MCF 10A (cell line): ENCODE results near the gene MINK1. TPM values are rescaled to one million over a fixed set of nuclear protein-coding genes. Genes with fewer than 3 reads are reported as not detected.
A peak's percentile ranks its signal among the peaks of the same experiment; 100 is the strongest.

Source experiments
- BruUV-seq: library from RNA; stranded (reverse); fragments of 400-500 nt; replicated peaks from 2 replicates; lab custom pipeline; 2021; lab: Mats Ljungman, UMichigan
- CTCF ChIA-PET: fragments of 300-600 bp; sonication (Branson Sonifier 250); formaldehyde crosslinking; extraction: SDS; loops from one replicate; lab custom pipeline; 2021; ENCODE audit warnings: antibody characterized with exemption, inconsistent platforms; lab: Yijun Ruan, JAX
- POLR2A ChIA-PET: fragments of 300-600, 350-650 bp; sonication (Branson Sonifier 250); formaldehyde crosslinking; extraction: SDS; loops from one replicate; lab custom pipeline; 2020; ENCODE audit warnings: antibody characterized with exemption, inconsistent platforms; lab: Yijun Ruan, JAX
- DNase-seq: peaks from one replicate; pipeline ENCODE4 v3.0.0-alpha.2; 2018; ENCODE audit not compliant: unreplicated experiment
- H3K27ac Mint-ChIP-seq: one replicate; pipeline ENCODE4 v1.8.0; 2022; ENCODE audit warnings: mild to moderate bottlenecking, low read depth, mixed read lengths; ENCODE audit not compliant: unreplicated experiment
- H3K27me3 Mint-ChIP-seq: one replicate; pipeline ENCODE4 v1.8.0; 2022; ENCODE audit warnings: mixed read lengths; ENCODE audit not compliant: insufficient read depth, unreplicated experiment
- H3K36me3 Mint-ChIP-seq: one replicate; pipeline ENCODE4 v1.8.0; 2022; ENCODE audit warnings: mild to moderate bottlenecking, moderate library complexity, mixed read lengths; ENCODE audit not compliant: insufficient read depth, unreplicated experiment
- H3K4me1 Mint-ChIP-seq: one replicate; pipeline ENCODE4 v1.8.0; 2022; ENCODE audit warnings: mixed read lengths; ENCODE audit not compliant: insufficient read depth, unreplicated experiment
- H3K4me3 Mint-ChIP-seq: one replicate; pipeline ENCODE4 v1.8.0; 2022; ENCODE audit warnings: mild to moderate bottlenecking, moderate library complexity, mixed read lengths; ENCODE audit not compliant: unreplicated experiment
- H3K9me3 Mint-ChIP-seq: one replicate; pipeline ENCODE4 v1.8.0; 2022; ENCODE audit warnings: mixed read lengths; ENCODE audit not compliant: unreplicated experiment
- CTCF ChIP-seq: fragments of 200-600 bp; IDR thresholded peaks from one replicate; pipeline ENCODE4 v1.8.0; 2022; ENCODE audit warnings: antibody characterized with exemption, mild to moderate bottlenecking; ENCODE audit not compliant: unreplicated experiment
- intact Hi-C: fragments of 100-400 bp; cut with micrococcal nuclease; formaldehyde crosslinking; loops from 2 replicates; pipeline ENCODE4 v1.14.1; 2022
- total RNA-seq: library from RNA; stranded (reverse); gene quantifications from 2 replicates; pipeline ENCODE4 v1.2.3, GENCODE V29; 2022

Gene MINK1
- total RNA-seq, 1 experiment from 2014 or later, result 124 TPM

GRCh38 chr17:4839965-4840892 is 7.1 kb downstream of the MINK1 start:
- intact Hi-C loops, result no loop called here
- Mint-ChIP-seq H3K9me3 (no peaks in the 10 kb centered on the region), H3K4me1 (peaks cover 44% of the 10 kb centered on the region), H3K27ac (peak overlapping the region; percentile 55), H3K4me3 (no peak overlapping the region), H3K27me3 (no peaks in the 10 kb centered on the region), H3K36me3 (peaks cover 28% of the 10 kb centered on the region)
- ChIA-PET CTCF (interaction anchor here (0.9 to 1.2 kb wide), 3 partner anchors 9 to 19 kb away, joined by 3 read pairs; no protein-coding TSS in a partner anchor), POLR2A (interaction anchor here (8.9 kb wide), 1 partner anchor 9 kb away, joined by 211 read pairs; no protein-coding TSS in a partner anchor)
- no peak for TF ChIP-seq CTCF
- no TSS peak for BruUV-seq
- no peak for DNase-seq

DNA sequence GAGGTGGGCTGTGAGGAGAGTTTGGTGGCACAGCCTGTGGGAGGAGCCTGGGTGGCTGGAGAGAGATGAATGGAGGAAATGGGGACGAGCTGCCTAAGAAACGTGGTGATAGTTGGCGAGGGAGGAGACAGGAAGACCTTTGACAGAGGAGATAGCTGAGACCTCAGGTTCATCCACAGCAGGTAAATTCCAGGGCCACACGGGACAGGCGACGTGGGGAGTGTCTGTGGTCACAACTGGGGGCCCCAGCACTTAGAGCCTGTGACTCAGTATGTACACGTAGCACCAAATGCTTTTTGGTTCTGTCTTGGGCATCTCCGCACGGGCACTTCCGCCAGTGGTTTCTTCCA is 7.7 kb downstream of the MINK1 start:
- TF ChIP-seq CTCF, result no peak
- H3K27me3 Mint-ChIP-seq, result no peaks in the 10 kb centered on the region
- peak overlapping the region; percentile 55 for H3K27ac Mint-ChIP-seq
- no peaks in the 10 kb centered on the region for H3K9me3 Mint-ChIP-seq
- peaks cover 31% of the 10 kb centered on the region for H3K36me3 Mint-ChIP-seq
- DNase-seq, result no peak
- intact Hi-C loops, result no loop called here
- BruUV-seq, result no TSS peak
- POLR2A ChIA-PET, result interaction anchor here (8.9 kb wide), 1 partner anchor 8 kb away, joined by 211 read pairs; no protein-coding TSS in a partner anchor
- CTCF ChIA-PET, result interaction anchor here (0.9 kb wide), 1 partner anchor 8 kb away, joined by 3 read pairs; no protein-coding TSS in a partner anchor
- H3K4me3 Mint-ChIP-seq, result no peak overlapping the region
- H3K4me1 Mint-ChIP-seq, result peaks cover 44% of the 10 kb centered on the region

DNA sequence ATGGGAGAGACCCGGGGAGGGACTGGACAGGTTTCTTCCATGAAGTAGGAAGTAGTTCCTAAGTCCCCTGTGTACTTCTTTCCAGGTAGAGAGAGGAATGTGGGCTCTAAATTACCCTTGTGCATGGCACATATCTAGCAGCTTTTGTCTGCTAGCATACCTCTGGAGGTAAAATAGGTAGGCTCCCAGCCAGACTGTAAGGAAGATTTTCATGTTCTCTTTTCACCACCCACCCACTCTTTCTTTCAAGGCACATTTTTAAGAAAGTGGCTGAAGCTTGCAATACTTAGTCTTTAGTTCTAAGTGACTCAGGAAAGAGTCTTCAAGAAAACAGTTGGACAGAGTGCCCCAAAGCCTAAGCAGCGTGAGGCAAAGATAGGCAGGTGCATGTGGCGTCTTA is 9.2 kb downstream of the MINK1 start:
- H3K27me3 Mint-ChIP-seq, result no peaks in the 10 kb centered on the region
- no peak for DNase-seq
- CTCF ChIA-PET, result interaction anchor here (1.0 kb wide), 1 partner anchor 60 kb away, joined by 4 read pairs; the partner anchor contains the start of gene CHRNE
- POLR2A ChIA-PET, result interaction anchor here (0.9 to 13.6 kb wide), 3 partner anchors 6 to 131 kb away, joined by 3 to 211 read pairs (median 3); partner anchors contain the start of gene MINK1
- intact Hi-C loops, result no loop called here
- peaks cover 48% of the 10 kb centered on the region for H3K4me1 Mint-ChIP-seq
- H3K4me3 Mint-ChIP-seq, result no peak overlapping the region
- no TSS peak for BruUV-seq
- no peak for TF ChIP-seq CTCF
- H3K36me3 Mint-ChIP-seq, result peaks cover 32% of the 10 kb centered on the region
- peak overlapping the region; percentile 39 for H3K27ac Mint-ChIP-seq
- H3K9me3 Mint-ChIP-seq, result no peaks in the 10 kb centered on the region
